GM12878 (cell line): Measurements from ENCODE around the gene CMAS.

Experiments used
- CEBPB ChIP-seq, 2 experiments: fragments of 150-350 bp in 1 of 2; IDR thresholded peaks; 2 replicates each; pipeline ENCODE4 v1.6.1; 2012 to 2014; ENCODE audit warnings: low read depth in 2 of 2, low read length in 2 of 2, borderline replicate concordance in 1 of 2, inconsistent platforms in 1 of 2
- CHD4 ChIP-seq: fragments of 200-600 bp; sonication (generic); IDR thresholded peaks from 2 replicates; pipeline ENCODE4 v1.6.1; 2016; ENCODE audit warnings: mild to moderate bottlenecking
- EZH2 ChIP-seq: IDR thresholded peaks from 2 replicates; pipeline ENCODE4 v1.6.1; 2012; ENCODE audit warnings: low read depth, mild to moderate bottlenecking, control low read depth, inconsistent platforms, low read length, borderline replicate concordance; ENCODE audit not compliant: control insufficient read depth
- POLR2A ChIP-seq: IDR thresholded peaks from 2 replicates; pipeline ENCODE4 v1.6.1; 2011; ENCODE audit warnings: low read depth, mild to moderate bottlenecking, low read length
- POLR2AphosphoS5 ChIP-seq: IDR thresholded peaks from 2 replicates; pipeline ENCODE4 v1.6.1; 2011; ENCODE audit warnings: mild to moderate bottlenecking, low read length, inconsistent platforms
- TAF1 ChIP-seq: IDR thresholded peaks from 2 replicates; pipeline ENCODE4 v1.6.1; 2011; ENCODE audit warnings: mild to moderate bottlenecking, low read depth, low read length, borderline replicate concordance
- TCF3 ChIP-seq: IDR thresholded peaks from 2 replicates; pipeline ENCODE4 v1.6.1; 2012; ENCODE audit warnings: low read depth, mild to moderate bottlenecking, low read length, borderline replicate concordance; ENCODE audit not compliant: insufficient read depth
- TF ChIP-seq, protein P1 (sequence below), 3 experiments: IDR thresholded peaks in 2 of 3; conservative IDR thresholded peaks in 1 of 3; 2 replicates each; pipeline ENCODE4 v1.5.1; 2011; ENCODE audit warnings: low read depth in 3 of 3, low read length in 3 of 3, mild to moderate bottlenecking in 3 of 3, control low read depth in 2 of 3, moderate library complexity in 2 of 3, inconsistent platforms in 1 of 3, mixed read lengths in 1 of 3; ENCODE audit not compliant: control insufficient read depth in 2 of 3, insufficient read depth in 1 of 3; ENCODE audit errors: extremely low read depth in 1 of 3
- TF ChIP-seq, protein P2 (sequence below): fragments of 150-350 bp; IDR thresholded peaks from 2 replicates; pipeline ENCODE4 v1.6.1; 2014; ENCODE audit warnings: mild to moderate bottlenecking, low read depth, low read length
- TF ChIP-seq, protein P3 (sequence below): fragments of 450-650 bp; formaldehyde crosslinking; IDR thresholded peaks from 2 replicates; pipeline ENCODE4 v1.4.0; 2022; ENCODE audit warnings: mild to moderate bottlenecking, moderate library complexity

DNA sequence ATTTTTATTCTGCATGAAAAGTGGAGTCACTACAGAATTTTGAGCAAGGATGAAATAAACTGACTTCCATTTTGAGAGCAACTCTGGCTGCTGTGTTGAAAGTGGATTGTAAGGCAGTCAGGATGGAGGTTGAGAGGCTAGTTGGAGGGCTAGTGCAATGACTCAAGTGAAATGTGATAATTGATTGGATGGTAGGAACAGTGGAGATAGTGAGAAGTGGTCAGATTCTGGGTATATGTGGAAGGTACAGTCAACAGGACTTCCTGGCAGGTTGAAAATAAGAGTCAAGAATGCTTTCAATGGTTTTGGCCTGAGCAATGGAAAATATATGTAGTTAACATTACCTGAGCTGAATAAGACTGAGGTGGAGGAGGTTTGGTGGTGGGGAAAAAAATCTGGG is 29.0 kb upstream of the CMAS start:
- no peak for TF ChIP-seq EZH2
- no peak for TF ChIP-seq TAF1
- no peak for TF ChIP-seq CEBPB (IDR thresholded peaks at IDR 0.05; ENCODE audit: borderline replicate concordance in 1 of 2, low read depth in 2 of 2, low read length in 2 of 2)
- no peak for TF ChIP-seq POLR2AphosphoS5
- TF ChIP-seq, protein P1, sequence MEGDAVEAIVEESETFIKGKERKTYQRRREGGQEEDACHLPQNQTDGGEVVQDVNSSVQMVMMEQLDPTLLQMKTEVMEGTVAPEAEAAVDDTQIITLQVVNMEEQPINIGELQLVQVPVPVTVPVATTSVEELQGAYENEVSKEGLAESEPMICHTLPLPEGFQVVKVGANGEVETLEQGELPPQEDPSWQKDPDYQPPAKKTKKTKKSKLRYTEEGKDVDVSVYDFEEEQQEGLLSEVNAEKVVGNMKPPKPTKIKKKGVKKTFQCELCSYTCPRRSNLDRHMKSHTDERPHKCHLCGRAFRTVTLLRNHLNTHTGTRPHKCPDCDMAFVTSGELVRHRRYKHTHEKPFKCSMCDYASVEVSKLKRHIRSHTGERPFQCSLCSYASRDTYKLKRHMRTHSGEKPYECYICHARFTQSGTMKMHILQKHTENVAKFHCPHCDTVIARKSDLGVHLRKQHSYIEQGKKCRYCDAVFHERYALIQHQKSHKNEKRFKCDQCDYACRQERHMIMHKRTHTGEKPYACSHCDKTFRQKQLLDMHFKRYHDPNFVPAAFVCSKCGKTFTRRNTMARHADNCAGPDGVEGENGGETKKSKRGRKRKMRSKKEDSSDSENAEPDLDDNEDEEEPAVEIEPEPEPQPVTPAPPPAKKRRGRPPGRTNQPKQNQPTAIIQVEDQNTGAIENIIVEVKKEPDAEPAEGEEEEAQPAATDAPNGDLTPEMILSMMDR (IDR thresholded peaks at IDR 0.05 in 2 of 3, conservative IDR thresholded peaks at IDR 0.05 in 1 of 3; ENCODE audit: control insufficient read depth in 2 of 3, extremely low read depth in 1 of 3, insufficient read depth in 1 of 3, low read depth in 3 of 3, low read length in 3 of 3) = no peak
- no peak for TF ChIP-seq CHD4
- no peak for TF ChIP-seq TCF3
- no peak for TF ChIP-seq POLR2A
- TF ChIP-seq, protein P2, sequence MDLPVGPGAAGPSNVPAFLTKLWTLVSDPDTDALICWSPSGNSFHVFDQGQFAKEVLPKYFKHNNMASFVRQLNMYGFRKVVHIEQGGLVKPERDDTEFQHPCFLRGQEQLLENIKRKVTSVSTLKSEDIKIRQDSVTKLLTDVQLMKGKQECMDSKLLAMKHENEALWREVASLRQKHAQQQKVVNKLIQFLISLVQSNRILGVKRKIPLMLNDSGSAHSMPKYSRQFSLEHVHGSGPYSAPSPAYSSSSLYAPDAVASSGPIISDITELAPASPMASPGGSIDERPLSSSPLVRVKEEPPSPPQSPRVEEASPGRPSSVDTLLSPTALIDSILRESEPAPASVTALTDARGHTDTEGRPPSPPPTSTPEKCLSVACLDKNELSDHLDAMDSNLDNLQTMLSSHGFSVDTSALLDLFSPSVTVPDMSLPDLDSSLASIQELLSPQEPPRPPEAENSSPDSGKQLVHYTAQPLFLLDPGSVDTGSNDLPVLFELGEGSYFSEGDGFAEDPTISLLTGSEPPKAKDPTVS = no peak
- TF ChIP-seq, protein P3, sequence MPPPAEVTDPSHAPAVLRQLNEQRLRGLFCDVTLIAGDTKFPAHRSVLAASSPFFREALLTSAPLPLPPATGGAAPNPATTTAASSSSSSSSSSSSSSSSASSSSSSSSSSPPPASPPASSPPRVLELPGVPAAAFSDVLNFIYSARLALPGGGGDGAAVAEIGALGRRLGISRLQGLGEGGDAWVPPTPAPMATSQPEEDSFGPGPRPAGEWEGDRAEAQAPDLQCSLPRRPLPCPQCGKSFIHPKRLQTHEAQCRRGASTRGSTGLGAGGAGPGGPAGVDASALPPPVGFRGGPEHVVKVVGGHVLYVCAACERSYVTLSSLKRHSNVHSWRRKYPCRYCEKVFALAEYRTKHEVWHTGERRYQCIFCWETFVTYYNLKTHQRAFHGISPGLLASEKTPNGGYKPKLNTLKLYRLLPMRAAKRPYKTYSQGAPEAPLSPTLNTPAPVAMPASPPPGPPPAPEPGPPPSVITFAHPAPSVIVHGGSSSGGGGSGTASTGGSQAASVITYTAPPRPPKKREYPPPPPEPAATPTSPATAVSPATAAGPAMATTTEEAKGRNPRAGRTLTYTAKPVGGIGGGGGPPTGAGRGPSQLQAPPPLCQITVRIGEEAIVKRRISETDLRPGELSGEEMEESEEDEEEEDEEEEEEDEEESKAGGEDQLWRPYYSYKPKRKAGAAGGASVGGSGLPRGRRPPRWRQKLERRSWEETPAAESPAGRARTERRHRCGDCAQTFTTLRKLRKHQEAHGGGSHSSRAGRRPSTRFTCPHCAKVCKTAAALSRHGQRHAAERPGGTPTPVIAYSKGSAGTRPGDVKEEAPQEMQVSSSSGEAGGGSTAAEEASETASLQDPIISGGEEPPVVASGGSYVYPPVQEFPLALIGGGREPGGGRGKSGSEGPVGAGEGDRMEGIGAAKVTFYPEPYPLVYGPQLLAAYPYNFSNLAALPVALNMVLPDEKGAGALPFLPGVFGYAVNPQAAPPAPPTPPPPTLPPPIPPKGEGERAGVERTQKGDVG (CRISPR knock-in tag) = no peak
